ENCODE data around the gene MAGED2.

The MAGED2 gene

GRCh38 chrX:54811301-54811885, 3.8 kb downstream of the MAGED2 start:
- Histone ChIP-seq H3K4me1 (ENCODE audit: control insufficient read depth in 1 of 2, insufficient read depth in 2 of 2, low read length in 2 of 2) (peaks cover 0 to 4% of the 10 kb centered on the region in 2 experiments), H3K4me3 (ENCODE audit: low read depth, low read length) (no peak overlapping the region), H2BK5ac (ENCODE audit: low read depth, low read length, poor library complexity) (no peak overlapping the region), H3K27ac (ENCODE audit: low read depth, low read length) (no peak overlapping the region), H3K79me2 (ENCODE audit: control insufficient read depth, insufficient read depth, low read length, poor library complexity) (peaks cover 14% of the 10 kb centered on the region), H3K9me3 (ENCODE audit: insufficient read depth, low read depth, low read length) (no peaks in the 10 kb centered on the region), H2BK12ac (ENCODE audit: low read length) (no peak overlapping the region), H3K27me3 (ENCODE audit: insufficient read depth, low read length) (no peaks in the 10 kb centered on the region), H4K12ac (ENCODE audit: low read depth, low read length) (no peak overlapping the region), H3K23ac (ENCODE audit: low read length) (no peak overlapping the region), H3K9ac (ENCODE audit: low read length) (no peak overlapping the region), H3K36me3 (ENCODE audit: control insufficient read depth in 1 of 2, insufficient read depth in 2 of 2, low read length in 2 of 2) (peaks cover 46 to 68% of the 10 kb centered on the region in 2 experiments), H2BK120ac (ENCODE audit: insufficient read depth, low read length, poor library complexity) (no peak overlapping the region), H3K4me2 (ENCODE audit: low read length) (no peak overlapping the region), H3K4ac (ENCODE audit: low read depth, low read length) (no peak overlapping the region), H4K8ac (ENCODE audit: low read depth, low read length) (no peak overlapping the region), H3K18ac (ENCODE audit: low read length) (no peak overlapping the region), H2AK5ac (ENCODE audit: low read length) (no peak overlapping the region), H4K91ac (ENCODE audit: low read depth, low read length) (no peak overlapping the region), H3K14ac (ENCODE audit: low read length) (no peak overlapping the region), H2AFZ (ENCODE audit: insufficient read depth, low read length, poor library complexity) (no peak overlapping the region), H3K79me1 (ENCODE audit: low read length) (peaks cover 13% of the 10 kb centered on the region)
- whole genome bisulfite sequencing (ENCODE audit: extremely low coverage, insufficient coverage, insufficient read length) = no CpG with 5 or more reads among the region's 9 CpGs
- DNase-seq = no peak

- Histone ChIP-seq H3K9me3 (ENCODE audit: insufficient read depth, low read depth, low read length) (no peaks in the 10 kb centered on the region), H3K14ac (ENCODE audit: low read length) (no peak overlapping the region), H4K12ac (ENCODE audit: low read depth, low read length) (no peak overlapping the region), H2AFZ (ENCODE audit: insufficient read depth, low read length, poor library complexity) (no peak overlapping the region), H3K79me1 (ENCODE audit: low read length) (peaks cover 13% of the 10 kb centered on the region), H3K4me3 (ENCODE audit: low read depth, low read length) (no peak overlapping the region), H3K27me3 (ENCODE audit: insufficient read depth, low read length) (no peaks in the 10 kb centered on the region), H3K23ac (ENCODE audit: low read length) (no peak overlapping the region), H3K4me1 (ENCODE audit: control insufficient read depth in 1 of 2, insufficient read depth in 2 of 2, low read length in 2 of 2) (peaks cover 0 to 4% of the 10 kb centered on the region in 2 experiments), H2BK12ac (ENCODE audit: low read length) (no peak overlapping the region), H2BK5ac (ENCODE audit: low read depth, low read length, poor library complexity) (no peak overlapping the region), H3K4ac (ENCODE audit: low read depth, low read length) (no peak overlapping the region), H4K8ac (ENCODE audit: low read depth, low read length) (no peak overlapping the region), H3K27ac (ENCODE audit: low read depth, low read length) (no peak overlapping the region), H4K91ac (ENCODE audit: low read depth, low read length) (no peak overlapping the region), H2BK120ac (ENCODE audit: insufficient read depth, low read length, poor library complexity) (no peak overlapping the region), H3K36me3 (ENCODE audit: control insufficient read depth in 1 of 2, insufficient read depth in 2 of 2, low read length in 2 of 2) (peaks cover 47 to 70% of the 10 kb centered on the region in 2 experiments), H3K79me2 (ENCODE audit: control insufficient read depth, insufficient read depth, low read length, poor library complexity) (peaks cover 14% of the 10 kb centered on the region), H2AK5ac (ENCODE audit: low read length) (no peak overlapping the region), H3K9ac (ENCODE audit: low read length) (no peak overlapping the region), H3K18ac (ENCODE audit: low read length) (no peak overlapping the region), H3K4me2 (ENCODE audit: low read length) (no peak overlapping the region)
- WGBS (ENCODE audit: extremely low coverage, insufficient coverage, insufficient read length) = no CpG with 5 or more reads among the region's 3 CpGs
- DNase-seq = no peak
Measured at GRCh38 chrX:54812306-54812705, 4.8 kb downstream of the MAGED2 start.

GRCh38 chrX:54817220-54817820, 9.8 kb downstream of the MAGED2 start:
- no peak overlapping the region for H3K4me3 ChIP-seq (ENCODE audit: low read depth, low read length)
- DNase-seq = no peak
- H2BK5ac ChIP-seq (ENCODE audit: low read depth, low read length, poor library complexity) = no peak overlapping the region
- H3K27ac ChIP-seq (ENCODE audit: low read depth, low read length) = no peak overlapping the region
- no peak overlapping the region for H3K9ac ChIP-seq (ENCODE audit: low read length)
- H2AFZ ChIP-seq (ENCODE audit: insufficient read depth, low read length, poor library complexity) = no peak overlapping the region
- no peak overlapping the region for H3K14ac ChIP-seq (ENCODE audit: low read length)
- no peak overlapping the region for H2BK12ac ChIP-seq (ENCODE audit: low read length)
- no CpG with 5 or more reads among the region's 7 CpGs for WGBS (ENCODE audit: extremely low coverage, insufficient coverage, insufficient read length)
- no peaks in the 10 kb centered on the region for H3K9me3 ChIP-seq (ENCODE audit: insufficient read depth, low read depth, low read length)
- no peak overlapping the region for H4K12ac ChIP-seq (ENCODE audit: low read depth, low read length)
- H3K79me1 ChIP-seq (ENCODE audit: low read length) = no peaks in the 10 kb centered on the region
- H3K4me2 ChIP-seq (ENCODE audit: low read length) = no peak overlapping the region
- no peak overlapping the region for H2AK5ac ChIP-seq (ENCODE audit: low read length)
- no peak overlapping the region for H3K18ac ChIP-seq (ENCODE audit: low read length)
- H3K79me2 ChIP-seq (ENCODE audit: control insufficient read depth, insufficient read depth, low read length, poor library complexity) = no peaks in the 10 kb centered on the region
- no peak overlapping the region for H4K8ac ChIP-seq (ENCODE audit: low read depth, low read length)
- H3K4ac ChIP-seq (ENCODE audit: low read depth, low read length) = no peak overlapping the region
- no peaks in the 10 kb centered on the region for H3K27me3 ChIP-seq (ENCODE audit: insufficient read depth, low read length)
- no peak overlapping the region for H4K91ac ChIP-seq (ENCODE audit: low read depth, low read length)
- H2BK120ac ChIP-seq (ENCODE audit: insufficient read depth, low read length, poor library complexity) = no peak overlapping the region
- peaks cover 24 to 39% of the 10 kb centered on the region in 2 experiments for H3K36me3 ChIP-seq (ENCODE audit: control insufficient read depth in 1 of 2, insufficient read depth in 2 of 2, low read length in 2 of 2)
- H3K23ac ChIP-seq (ENCODE audit: low read length) = no peak overlapping the region
- no peaks in the 10 kb centered on the region for H3K4me1 ChIP-seq (ENCODE audit: control insufficient read depth in 1 of 2, insufficient read depth in 2 of 2, low read length in 2 of 2)

GRCh38 chrX:54818221-54818620, 10.7 kb downstream of the MAGED2 start:
- H4K8ac ChIP-seq (ENCODE audit: low read depth, low read length) = no peak overlapping the region
- no peak overlapping the region for H3K4me2 ChIP-seq (ENCODE audit: low read length)
- H4K91ac ChIP-seq (ENCODE audit: low read depth, low read length) = no peak overlapping the region
- no peak overlapping the region for H2AK5ac ChIP-seq (ENCODE audit: low read length)
- no peak overlapping the region for H2AFZ ChIP-seq (ENCODE audit: insufficient read depth, low read length, poor library complexity)
- H3K4ac ChIP-seq (ENCODE audit: low read depth, low read length) = no peak overlapping the region
- DNase-seq = no peak
- peaks cover 18 to 30% of the 10 kb centered on the region in 2 experiments for H3K36me3 ChIP-seq (ENCODE audit: control insufficient read depth in 1 of 2, insufficient read depth in 2 of 2, low read length in 2 of 2)
- H2BK12ac ChIP-seq (ENCODE audit: low read length) = no peak overlapping the region
- H3K27me3 ChIP-seq (ENCODE audit: insufficient read depth, low read length) = no peaks in the 10 kb centered on the region
- no peak overlapping the region for H2BK5ac ChIP-seq (ENCODE audit: low read depth, low read length, poor library complexity)
- H3K9me3 ChIP-seq (ENCODE audit: insufficient read depth, low read depth, low read length) = no peaks in the 10 kb centered on the region
- H3K4me1 ChIP-seq (ENCODE audit: control insufficient read depth in 1 of 2, insufficient read depth in 2 of 2, low read length in 2 of 2) = no peaks in the 10 kb centered on the region
- WGBS (ENCODE audit: extremely low coverage, insufficient coverage, insufficient read length) = no CpG with 5 or more reads among the region's 5 CpGs
- H3K4me3 ChIP-seq (ENCODE audit: low read depth, low read length) = no peak overlapping the region
- no peak overlapping the region for H3K14ac ChIP-seq (ENCODE audit: low read length)
- H4K12ac ChIP-seq (ENCODE audit: low read depth, low read length) = no peak overlapping the region
- H2BK120ac ChIP-seq (ENCODE audit: insufficient read depth, low read length, poor library complexity) = no peak overlapping the region
- H3K9ac ChIP-seq (ENCODE audit: low read length) = no peak overlapping the region
- no peaks in the 10 kb centered on the region for H3K79me2 ChIP-seq (ENCODE audit: control insufficient read depth, insufficient read depth, low read length, poor library complexity)
- H3K79me1 ChIP-seq (ENCODE audit: low read length) = no peaks in the 10 kb centered on the region
- no peak overlapping the region for H3K18ac ChIP-seq (ENCODE audit: low read length)
- no peak overlapping the region for H3K27ac ChIP-seq (ENCODE audit: low read depth, low read length)
- no peak overlapping the region for H3K23ac ChIP-seq (ENCODE audit: low read length)

Measured in trophoblast cell (in vitro differentiated cells and primary cell).